A673 (cell line): ENCODE measurements around the gene RASSF7. TPM values are rescaled to one million over a fixed set of nuclear protein-coding genes. Genes with fewer than 3 reads are reported as not detected.

Source experiments
- BruUV-seq: library from RNA; stranded (reverse); fragments of 400-500 nt; replicated peaks from 2 replicates; lab custom pipeline; 2021; lab: Mats Ljungman, UMichigan
- CTCF ChIA-PET: fragments of 300-600 bp; sonication (Branson Sonifier 250); formaldehyde crosslinking; loops from one replicate; lab custom pipeline; 2022; ENCODE audit warnings: antibody characterized with exemption; lab: Charles Lee
- POLR2A ChIA-PET: fragments of 300-600 bp; sonication (Branson Sonifier 250); formaldehyde crosslinking; loops from one replicate; lab custom pipeline; 2022; ENCODE audit warnings: antibody characterized with exemption; ENCODE audit not compliant: low non-redundant PET; lab: Charles Lee
- DNase-seq: peaks from one replicate; pipeline ENCODE4 v3.0.0-alpha.2; 2015; ENCODE audit warnings: low spot score
- H3K27ac ChIP-seq: fragments of 200-600 bp; sonication (generic); 2 replicates; pipeline ENCODE4 v1.5.1; 2016; ENCODE audit warnings: mixed run types, low read depth, mild to moderate bottlenecking, mixed read lengths, antibody characterized with exemption, low read length; ENCODE audit not compliant: poor library complexity, severe bottlenecking
- H3K27me3 ChIP-seq: fragments of 200-600 bp; sonication (generic); replicated peaks from 2 replicates; pipeline ENCODE4 v1.6.1; 2017; ENCODE audit warnings: mixed run types, low read depth, mild to moderate bottlenecking, mixed read lengths, antibody characterized with exemption, low read length; ENCODE audit not compliant: insufficient read depth, poor library complexity
- H3K36me3 ChIP-seq: fragments of 200-600 bp; sonication (generic); 2 replicates; pipeline ENCODE4 v1.6.1; 2016; ENCODE audit warnings: mixed run types, mild to moderate bottlenecking, mixed read lengths, antibody characterized with exemption, low read length; ENCODE audit not compliant: insufficient read depth, poor library complexity, severe bottlenecking
- H3K4me1 ChIP-seq: fragments of 200-600 bp; sonication (generic); 2 replicates; pipeline ENCODE4 v1.6.1; 2017; ENCODE audit warnings: mixed run types, mild to moderate bottlenecking, mixed read lengths, antibody characterized with exemption, low read length; ENCODE audit not compliant: insufficient read depth, poor library complexity, severe bottlenecking
- H3K4me3 ChIP-seq: fragments of 200-600 bp; sonication (generic); 2 replicates; pipeline ENCODE4 v1.5.1; 2016; ENCODE audit warnings: low read depth, mixed run types, mild to moderate bottlenecking, mixed read lengths, low read length; ENCODE audit not compliant: poor library complexity, severe bottlenecking
- H3K9me3 ChIP-seq: fragments of 200-600 bp; sonication (generic); 2 replicates; pipeline ENCODE4 v1.6.1; 2016; ENCODE audit warnings: mixed run types, low read depth, mild to moderate bottlenecking, mixed read lengths, antibody characterized with exemption, low read length; ENCODE audit not compliant: poor library complexity, severe bottlenecking
- CTCF ChIP-seq: fragments of 300-800, 200-600 bp; sonication (generic); conservative IDR thresholded peaks from 2 replicates; pipeline ENCODE4 v1.5.1; 2017; ENCODE audit warnings: low read depth, mild to moderate bottlenecking, antibody characterized with exemption, low read length, moderate library complexity, mixed read lengths
- EZH2 ChIP-seq: fragments of 200-600 bp; sonication (generic); IDR thresholded peaks from 2 replicates; pipeline ENCODE4 v1.6.1; 2017; ENCODE audit warnings: borderline replicate concordance, low read depth, mild to moderate bottlenecking, mixed read lengths, antibody characterized with exemption, low read length; ENCODE audit not compliant: poor library complexity, severe bottlenecking
- intact Hi-C: fragments of 100-400 bp; cut with micrococcal nuclease; formaldehyde crosslinking; loops from one replicate; pipeline ENCODE4 v1.10.0; 2022; ENCODE audit not compliant: unreplicated experiment
- total RNA-seq: library from RNA; stranded (reverse); gene quantifications from 2 replicates; pipeline ENCODE4 v1.2.3, GENCODE V29; 2021

Gene RASSF7
- total RNA-seq, 1 experiment from 2014 or later, result 4.6 TPM

- POLR2A ChIA-PET, result no interaction called here
- Histone ChIP-seq H3K27ac (no peak overlapping the region), H3K9me3 (no peaks in the 10 kb centered on the region), H3K4me3 (no peak overlapping the region), H3K27me3 (no peaks in the 10 kb centered on the region), H3K36me3 (peaks cover 15% of the 10 kb centered on the region), H3K4me1 (peaks cover 12% of the 10 kb centered on the region)
- intact Hi-C loops, result no loop called here
- DNase-seq, result no peak
- BruUV-seq, result no TSS peak
- TF ChIP-seq CTCF (no peak), EZH2 (no peak)
- CTCF ChIA-PET, result no interaction called here
Measured at GRCh38 chr11:581752-582151, 21.0 kb downstream of the RASSF7 start.

GRCh38 chr11:584287-584686, 23.5 kb downstream of the RASSF7 start:
- Histone ChIP-seq H3K4me3 (no peak overlapping the region), H3K9me3 (no peaks in the 10 kb centered on the region), H3K27me3 (no peaks in the 10 kb centered on the region), H3K36me3 (peaks cover 35% of the 10 kb centered on the region), H3K4me1 (no peaks in the 10 kb centered on the region), H3K27ac (no peak overlapping the region)
- POLR2A ChIA-PET, result no interaction called here
- BruUV-seq, result no TSS peak
- intact Hi-C loops, result no loop called here
- no peak for DNase-seq
- TF ChIP-seq EZH2 (no peak), CTCF (no peak)
- CTCF ChIA-PET, result no interaction called here

- Histone ChIP-seq H3K9me3 (no peaks in the 10 kb centered on the region), H3K4me3 (no peak overlapping the region), H3K4me1 (no peaks in the 10 kb centered on the region), H3K27me3 (no peaks in the 10 kb centered on the region), H3K27ac (no peak overlapping the region), H3K36me3 (peaks cover 46% of the 10 kb centered on the region)
- DNase-seq, result no peak
- intact Hi-C loops, result no loop called here
- ChIA-PET CTCF (no interaction called here), POLR2A (interaction anchor here (0.6 kb wide), 1 partner anchor 1129 kb away, joined by 3 read pairs; no protein-coding TSS in a partner anchor)
- BruUV-seq, result no TSS peak
- TF ChIP-seq CTCF, result no peak
- TF ChIP-seq EZH2, result no peak
Measured at GRCh38 chr11:586376-587316, 25.9 kb downstream of the RASSF7 start.
